ENCODE data around the gene LINC01488. TPM values are rescaled to one million over a fixed set of nuclear protein-coding genes. Genes with fewer than 3 reads are reported as not detected.

The LINC01488 gene
- total RNA-seq, 1 experiment from 2014 or later, result not detected

GRCh38 chr11:69499186-69499917 is 17.9 kb downstream of the LINC01488 start:
- Histone ChIP-seq H3K9me3 (ENCODE audit: control insufficient read depth in 1 of 2, insufficient read depth in 1 of 2, low read depth in 1 of 2, low read length in 2 of 2) (no peaks in the 10 kb centered on the region), H3K27ac (ENCODE audit: low read depth, low read length) (no peak overlapping the region), H3K36me3 (ENCODE audit: control insufficient read depth in 1 of 2, insufficient read depth in 2 of 2, low read length in 2 of 2) (no peaks in the 10 kb centered on the region), H3K79me2 (ENCODE audit: insufficient read depth, low read length) (no peaks in the 10 kb centered on the region), H3K9me2 (ENCODE audit: insufficient read depth) (no peaks in the 10 kb centered on the region), H4K20me1 (ENCODE audit: insufficient read depth) (no peaks in the 10 kb centered on the region), H3K4me3 (replicated peaks in 1 of 2; ENCODE audit: low read depth in 1 of 2, low read length in 2 of 2) (no peak overlapping the region), H3K4me2 (ENCODE audit: low read length) (no peak overlapping the region), H2AFZ (ENCODE audit: low read depth, low read length, poor library complexity, severe bottlenecking) (no peak overlapping the region), H3K27me3 (ENCODE audit: insufficient read depth, low read length) (peaks cover 3% of the 10 kb centered on the region; the same call in 1 of the 2 replicates), H3K4me1 (ENCODE audit: control insufficient read depth in 1 of 2, insufficient read depth in 2 of 2, low read length in 2 of 2) (peaks cover 12 to 27% of the 10 kb centered on the region in 2 experiments), H3K9ac (ENCODE audit: low read length) (no peak overlapping the region)
- POLR2A ChIA-PET, result no interaction called here
- RAD21 ChIA-PET (ENCODE audit: low non-redundant PET in 1 of 2, low total read pairs in 2 of 2, uncharacterized antibody in 2 of 2, unreplicated experiment in 2 of 2), result no interaction called here
- CTCF ChIA-PET, result no interaction called here
- DNase-seq (ENCODE audit: low read depth, low spot score) (no peak), ATAC-seq (no peak)
- no TSS peak for BruUV-seq (replicated peaks)
- TF ChIP-seq MAX (IDR thresholded peaks at IDR 0.05), result no peak
- TF ChIP-seq ZNF274 (IDR thresholded peaks at IDR 0.05; ENCODE audit: low read depth, low read length), result no peak
- TF ChIP-seq SIN3A (IDR thresholded peaks at IDR 0.05; ENCODE audit: low read depth), result no peak
- TF ChIP-seq FOSL1 (IDR thresholded peaks at IDR 0.05; ENCODE audit: low read depth), result no peak
- no peak for TF ChIP-seq RAD21 (IDR thresholded peaks at IDR 0.05; ENCODE audit: low read depth)
- no peak for TF ChIP-seq ZFX (IDR thresholded peaks at IDR 0.05)
- no peak for TF ChIP-seq EZH2phosphoT487 (IDR thresholded peaks at IDR 0.05; ENCODE audit: borderline replicate concordance)
- no peak for TF ChIP-seq SP1 (IDR thresholded peaks at IDR 0.05; ENCODE audit: low read depth)
- TF ChIP-seq POLR2A (IDR thresholded peaks at IDR 0.05; ENCODE audit: borderline replicate concordance, extremely low read depth, insufficient read depth, insufficient read length), result no peak
- TF ChIP-seq TCF7L2 (IDR thresholded peaks at IDR 0.05; ENCODE audit: borderline replicate concordance, extremely low read depth, insufficient read depth, insufficient read length), result no peak
- no peak for TF ChIP-seq YY1 (IDR thresholded peaks at IDR 0.05; ENCODE audit: extremely low read depth, insufficient replicate concordance, low read depth, low read length)
- no peak for TF ChIP-seq EZH2 (IDR thresholded peaks at IDR 0.05)
- no peak for TF ChIP-seq POLR2AphosphoS5 (IDR thresholded peaks at IDR 0.05; ENCODE audit: low read depth, low read length)
- no peak for TF ChIP-seq EGR1 (IDR thresholded peaks at IDR 0.05; ENCODE audit: low read depth)
- no peak for TF ChIP-seq ZBTB33 (IDR thresholded peaks at IDR 0.05; ENCODE audit: extremely low read depth, insufficient replicate concordance, low read length)
- TF ChIP-seq CEBPB (IDR thresholded peaks at IDR 0.05; ENCODE audit: low read depth), result no peak
- TF ChIP-seq CBX3 (IDR thresholded peaks at IDR 0.05; ENCODE audit: low read depth), result no peak
- TF ChIP-seq REST (IDR thresholded peaks at IDR 0.05; ENCODE audit: low read depth), result no peak
- TF ChIP-seq JUND (IDR thresholded peaks at IDR 0.05), result no peak
- intact Hi-C loops (cut with micrococcal nuclease), result loop anchor here (5.0 kb wide), 1 partner anchor 138 kb away; no protein-coding TSS in a partner anchor
